GM19043 (cell line): Measurements from ENCODE around the gene FOXB2.
"Not testable (repeated sequence)": the region's sequence is repeated elsewhere in the genome, so short reads cannot be mapped to it uniquely, and the experiment has no call there.

Experiments
- ATAC-seq: cut with Tn5 transposase; IDR thresholded peaks from one replicate; pipeline ENCODE4 v1.9.1; 2021; ENCODE audit warnings: low read depth; ENCODE audit not compliant: unreplicated experiment

The FOXB2 gene

DNA sequence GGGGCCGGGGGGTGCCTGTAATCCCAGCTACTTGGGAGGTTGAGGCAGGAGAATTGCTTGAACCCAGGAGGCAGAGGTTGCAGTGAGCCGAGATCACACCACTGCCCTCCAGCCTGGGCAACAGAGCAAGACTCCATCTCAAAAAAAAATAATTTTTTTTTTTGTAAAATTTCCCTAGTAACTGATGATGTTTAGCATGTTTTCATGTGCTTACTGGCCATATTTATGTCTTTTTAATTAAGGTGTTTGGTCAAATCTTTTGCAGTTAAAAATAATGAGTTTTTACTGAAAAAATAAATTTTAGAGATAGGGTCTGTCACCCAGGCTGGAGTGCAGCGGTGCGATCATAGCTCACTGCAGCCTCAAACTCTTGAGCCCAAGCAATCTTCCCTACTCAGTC lies 24.3 kb downstream of the FOXB2 start:
- ATAC-seq, result not testable (repeated sequence)

DNA sequence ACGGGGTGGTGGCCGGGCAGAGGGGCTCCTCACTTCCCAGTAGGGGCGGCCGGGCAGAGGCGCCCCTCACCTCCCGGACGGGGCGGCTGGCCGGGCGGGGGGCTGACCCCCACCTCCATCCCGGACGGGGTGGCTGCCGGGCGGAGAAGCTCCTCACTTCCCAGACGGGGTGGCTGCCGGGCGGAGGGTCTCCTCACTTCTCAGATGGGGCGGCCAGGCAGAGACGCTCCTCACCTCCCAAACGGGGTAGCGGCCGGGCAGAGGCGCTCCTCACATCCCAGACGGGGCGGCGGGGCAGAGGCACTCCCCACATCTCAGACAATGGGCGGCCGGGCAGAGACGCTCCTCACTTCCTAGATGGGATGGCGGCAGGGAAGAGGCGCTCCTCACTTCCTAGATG lies 41.2 kb downstream of the FOXB2 start:
- not testable (repeated sequence) for ATAC-seq

- no peak for ATAC-seq
Measured at GRCh38 chr9:77063645-77064285, 44.3 kb downstream of the FOXB2 start.

- ATAC-seq, result no peak
Measured at GRCh38 chr9:77066388-77066787, 46.9 kb downstream of the FOXB2 start.
